ENCODE results near the gene DYNAP.

DYNAP gene, protein sequence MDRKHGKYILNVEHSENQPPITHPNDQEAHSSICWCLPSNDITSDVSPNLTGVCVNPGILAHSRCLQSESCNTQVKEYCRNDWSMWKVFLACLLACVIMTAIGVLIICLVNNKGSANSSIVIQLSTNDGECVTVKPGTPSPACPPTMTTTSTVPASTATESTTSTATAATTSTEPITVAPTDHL

GRCh38 chr18:54590945-54591344 is at the start of gene DYNAP:
Gene DYNAP, plus strand, starts transcription at chr18:54591245. Its CDS starts 38 bp downstream, at chr18:54591283.
- no peak for DNase-seq (ENCODE audit: low read depth in 2 of 2)

- no peak for DNase-seq (ENCODE audit: low read depth in 2 of 2)
Measured at GRCh38 chr18:54551590-54551989, 39.5 kb upstream of the DYNAP start.

GRCh38 chr18:54555286-54555685 is 35.8 kb upstream of the DYNAP start:
- DNase-seq (ENCODE audit: low read depth in 2 of 2), result no peak

DNA sequence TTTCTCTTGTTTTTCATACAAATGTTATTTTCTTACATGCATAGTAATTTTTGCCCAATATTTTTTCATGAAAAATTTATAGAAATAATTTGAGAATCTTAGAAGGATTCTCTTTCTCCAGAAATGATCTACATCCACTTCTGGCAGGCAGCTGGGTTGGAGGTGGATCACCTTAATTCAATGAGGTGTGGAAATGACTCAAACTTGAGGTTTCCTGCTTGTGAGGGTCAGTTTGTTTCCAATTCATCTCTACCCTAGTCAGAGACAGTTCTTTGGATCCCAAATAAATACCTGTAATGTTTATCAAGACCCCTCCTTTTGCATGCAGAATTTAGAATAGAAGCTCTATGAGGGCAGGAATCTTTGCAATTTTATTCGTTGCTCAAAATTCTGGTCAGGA is 35.0 kb upstream of the DYNAP start:
- no peak for DNase-seq (ENCODE audit: low read depth in 2 of 2)

DNA sequence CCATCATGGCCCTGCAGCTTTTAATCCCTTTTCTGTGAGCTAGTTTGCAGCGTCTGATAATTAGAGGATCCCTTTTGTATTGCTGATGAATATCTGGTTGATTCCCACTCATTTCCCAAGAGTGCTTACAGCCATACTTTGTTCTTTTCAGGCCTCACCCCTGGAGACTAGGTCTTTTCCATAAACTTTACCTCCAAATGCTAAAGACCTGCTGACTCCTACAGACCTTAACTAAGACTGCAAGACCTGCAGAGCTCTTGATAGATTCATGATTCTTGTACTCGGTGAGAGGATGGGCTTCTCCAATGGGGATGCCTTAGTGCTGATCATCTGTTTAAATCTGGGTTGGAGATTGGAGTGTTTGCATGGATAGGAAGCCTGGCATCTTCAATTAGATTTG is 33.1 kb upstream of the DYNAP start:
- DNase-seq (ENCODE audit: low read depth in 2 of 2), result no peak

DNA sequence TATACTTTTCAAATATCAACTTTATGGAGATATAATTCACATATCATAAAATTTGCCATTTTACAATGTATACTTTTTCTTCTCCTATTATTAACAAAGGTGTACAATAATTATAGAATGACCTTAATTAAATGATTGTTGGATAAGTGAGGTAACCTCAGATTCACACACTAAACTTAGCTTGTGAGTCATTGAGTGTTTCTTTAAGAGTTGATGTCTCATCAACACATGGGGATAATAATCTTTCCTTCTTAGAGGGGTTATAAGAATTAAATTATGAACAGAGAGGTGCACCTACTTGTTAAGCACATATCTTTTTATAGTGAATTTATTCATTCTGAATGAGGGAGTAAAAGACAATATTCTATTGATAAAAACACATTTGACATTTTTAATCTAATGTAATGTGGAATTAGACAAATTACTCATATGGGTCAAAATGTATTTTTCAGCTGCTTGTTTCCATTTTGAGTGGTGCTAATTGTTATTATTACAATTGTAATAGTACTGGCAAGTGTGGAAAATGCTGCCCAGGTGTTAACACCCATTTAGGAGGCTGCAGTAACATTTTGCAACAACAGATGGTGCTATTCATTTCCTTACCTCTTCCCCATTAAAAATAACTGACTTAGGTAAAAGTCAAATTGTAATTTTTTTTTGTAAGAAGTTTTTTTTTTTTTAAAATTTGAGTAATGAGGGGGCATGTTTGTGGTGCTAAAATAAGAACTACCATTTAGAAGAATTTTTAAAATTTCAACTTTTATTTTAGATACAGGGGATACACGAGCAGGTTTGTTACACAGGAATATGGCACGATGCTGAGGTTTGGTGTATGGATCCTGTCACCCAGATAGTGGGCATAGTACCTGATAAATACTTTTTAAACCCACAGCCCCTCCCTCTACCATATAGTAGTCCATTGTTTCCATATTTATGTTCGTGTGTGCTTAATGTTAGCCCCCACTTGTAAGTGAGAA is 32.1 kb upstream of the DYNAP start:
- no peak for DNase-seq (ENCODE audit: low read depth in 2 of 2)

- no peak for DNase-seq (ENCODE audit: low read depth in 2 of 2)
Measured at GRCh38 chr18:54561706-54562267, 29.3 kb upstream of the DYNAP start.

DNA sequence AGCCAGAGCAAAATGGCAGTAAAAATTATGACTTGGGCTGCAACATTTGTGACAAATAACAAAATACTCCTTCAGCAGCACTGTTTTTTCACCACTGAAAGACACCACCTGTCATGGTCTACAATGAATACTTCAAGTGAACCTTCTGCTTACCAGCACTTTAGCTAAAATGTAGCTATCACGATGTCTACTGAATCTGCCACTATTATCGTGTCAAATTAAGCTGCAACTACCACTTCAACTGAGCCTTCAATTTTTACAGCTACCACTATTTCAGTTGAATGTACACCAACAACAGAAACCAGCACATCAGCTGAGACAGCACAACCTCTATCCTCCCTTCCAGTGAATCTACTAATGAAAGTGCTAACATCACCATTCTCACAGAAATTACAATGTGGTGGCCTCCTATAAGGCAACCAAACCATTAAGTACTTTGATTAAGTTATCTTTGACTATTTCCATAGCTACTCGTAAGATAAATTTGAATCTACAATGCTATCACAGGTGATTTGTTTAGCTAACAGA is 10.8 kb upstream of the DYNAP start:
- no peak for DNase-seq (ENCODE audit: low read depth in 2 of 2)

DNA sequence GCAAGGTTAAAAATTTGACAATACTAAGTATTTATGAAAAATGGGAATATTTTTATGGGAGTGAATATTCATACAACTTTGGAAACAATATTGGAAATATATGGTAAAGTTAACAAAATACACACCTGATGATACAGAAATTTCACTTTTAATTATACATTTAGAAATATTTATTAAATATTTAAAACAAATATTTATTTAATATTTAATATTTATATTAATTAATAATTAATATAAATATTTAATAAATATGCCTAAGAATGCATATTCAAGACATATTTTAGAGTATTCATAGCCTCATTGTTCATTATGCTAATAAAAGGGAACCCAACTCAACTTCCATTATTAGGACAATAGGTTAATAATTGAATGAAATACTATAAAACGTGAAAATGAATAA is 7.0 kb upstream of the DYNAP start:
- no peak for DNase-seq (ENCODE audit: low read depth in 2 of 2)

- DNase-seq (ENCODE audit: low read depth in 2 of 2), result no peak
Measured at GRCh38 chr18:54585743-54586142, 5.3 kb upstream of the DYNAP start.

- DNase-seq (ENCODE audit: low read depth in 2 of 2), result no peak
Measured at GRCh38 chr18:54604211-54604610, 13.2 kb downstream of the DYNAP start.

GRCh38 chr18:54606835-54607212 is 15.8 kb downstream of the DYNAP start:
- no peak for DNase-seq (ENCODE audit: low read depth in 2 of 2)

DNA sequence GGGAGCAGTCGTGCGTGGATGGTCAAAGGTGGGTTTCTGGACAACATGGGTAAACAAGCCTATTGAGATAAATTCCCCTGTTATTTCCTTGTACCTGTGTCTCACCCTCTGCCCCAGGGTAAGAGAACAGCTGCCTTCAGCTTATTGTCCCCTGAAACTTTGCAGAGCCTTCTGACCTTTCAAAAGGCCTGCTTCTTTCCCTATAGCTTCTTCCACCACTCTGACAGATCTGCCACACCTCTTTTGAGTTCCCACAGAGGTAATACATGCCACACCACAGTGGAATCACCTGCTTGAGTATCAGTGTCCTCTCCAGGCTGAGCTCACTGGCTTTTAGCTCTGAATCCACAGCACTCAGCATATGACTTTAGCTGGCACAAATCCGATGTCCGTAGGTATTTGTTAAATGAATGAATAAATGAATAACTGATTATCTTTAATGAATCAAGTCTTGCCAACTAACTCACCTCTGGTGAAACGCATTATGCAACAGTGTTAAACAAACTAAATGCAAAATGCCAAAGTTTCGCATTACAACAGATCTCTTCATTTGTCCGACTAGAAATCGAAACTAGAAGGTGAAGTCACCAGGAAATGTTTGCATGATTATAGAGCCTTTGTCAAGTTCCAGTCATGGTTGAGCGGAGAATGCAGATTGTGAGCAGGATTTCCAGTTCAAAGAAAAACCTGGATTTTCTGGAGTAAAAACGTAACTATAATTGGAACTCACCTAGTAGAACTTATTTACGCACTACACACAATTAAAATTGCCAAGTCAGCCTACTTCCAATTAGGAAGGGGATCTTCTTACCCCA is 16.4 kb downstream of the DYNAP start:
- DNase-seq (ENCODE audit: low read depth in 2 of 2), result no peak

GRCh38 chr18:54608028-54608642 is 17.1 kb downstream of the DYNAP start:
- no peak for DNase-seq (ENCODE audit: low read depth in 2 of 2)

DNA sequence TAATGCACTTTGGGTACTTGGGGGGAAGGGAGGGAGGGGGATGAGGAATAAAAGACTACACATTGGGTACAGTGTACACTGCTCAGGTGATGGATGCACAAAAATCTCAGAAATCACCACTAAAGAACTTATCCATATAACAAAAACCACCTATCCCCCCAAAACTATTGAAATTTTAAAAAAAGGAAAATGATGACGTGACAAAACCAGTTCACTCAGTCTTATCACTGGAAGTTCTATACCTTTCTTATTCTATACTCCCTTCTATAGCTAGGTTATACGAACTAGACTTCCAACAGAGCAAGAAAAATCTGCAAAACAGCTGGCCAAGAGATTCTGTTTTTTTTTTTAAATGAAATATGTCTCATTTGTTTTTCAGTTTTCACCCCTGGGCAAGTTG is 20.8 kb downstream of the DYNAP start:
- DNase-seq (ENCODE audit: low read depth in 2 of 2), result no peak

GRCh38 chr18:54612237-54612636 is 21.2 kb downstream of the DYNAP start:
- no peak for DNase-seq (ENCODE audit: low read depth in 2 of 2)

DNA sequence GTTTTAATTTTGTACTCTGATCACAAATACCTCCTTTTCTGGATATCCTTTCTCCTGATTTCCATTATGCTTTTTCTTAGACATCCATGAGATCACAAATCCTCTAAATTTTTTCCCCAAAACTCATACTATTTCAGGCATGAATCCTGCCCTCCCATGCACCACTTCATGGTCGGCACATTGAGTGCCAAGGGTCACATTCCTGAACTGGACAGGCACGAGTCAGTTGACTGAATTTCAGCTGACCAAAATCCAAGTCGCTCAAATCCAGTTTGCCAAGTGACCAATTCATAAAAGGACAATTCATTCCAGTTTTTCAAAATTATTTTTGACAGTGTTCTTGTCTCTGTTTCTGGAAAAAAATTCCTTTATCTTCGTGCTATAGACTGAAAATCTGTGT is 22.1 kb downstream of the DYNAP start:
- DNase-seq (ENCODE audit: low read depth in 2 of 2), result no peak

- DNase-seq (ENCODE audit: low read depth in 2 of 2), result no peak
Measured at GRCh38 chr18:54616220-54616848, 25.3 kb downstream of the DYNAP start.

DNA sequence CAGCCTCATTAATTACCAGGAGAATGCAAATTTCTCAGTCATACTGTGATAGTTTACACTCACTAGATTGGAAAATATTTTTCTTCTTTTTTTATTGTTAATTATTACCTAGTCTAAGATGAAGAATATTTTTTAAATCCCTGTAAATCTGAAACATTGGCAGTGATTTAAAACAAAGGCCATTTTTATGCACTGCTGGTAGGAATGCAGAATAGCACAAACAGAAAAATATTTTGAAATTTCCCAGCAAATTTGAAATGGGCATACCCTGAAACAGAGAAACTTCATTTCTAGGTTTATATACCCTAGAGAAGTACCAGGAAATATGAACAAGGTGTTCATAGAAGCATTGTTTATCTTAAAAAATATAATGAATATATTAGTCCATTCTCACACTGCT is 31.0 kb downstream of the DYNAP start:
- DNase-seq (ENCODE audit: low read depth in 2 of 2), result no peak

DNA sequence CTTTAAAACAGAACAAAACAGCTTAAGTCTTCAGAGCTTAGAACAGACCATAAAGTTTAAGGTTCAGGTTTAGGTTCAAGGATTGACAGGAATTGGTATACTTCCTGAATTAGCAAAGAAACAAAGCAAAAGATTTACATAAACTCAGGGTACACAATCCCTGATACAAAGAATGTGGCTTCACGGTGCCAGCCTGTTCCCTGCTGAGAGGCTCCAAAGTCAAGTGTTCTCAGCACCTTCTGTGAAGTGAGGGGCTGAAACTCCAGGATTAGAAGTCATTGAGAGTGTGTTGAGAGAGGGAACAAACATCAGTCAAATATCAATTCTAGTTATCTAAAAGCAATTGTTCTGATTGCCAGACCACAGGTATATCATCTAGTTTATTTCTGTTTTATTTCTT is 35.7 kb downstream of the DYNAP start:
- DNase-seq (ENCODE audit: low read depth in 2 of 2), result no peak

- no peak for DNase-seq (ENCODE audit: low read depth in 2 of 2)
Measured at GRCh38 chr18:54630963-54631362, 39.9 kb downstream of the DYNAP start.
